GM21367 (cell line): ENCODE data around the gene TPST1.
"Not testable (repeated sequence)": the region's sequence is repeated elsewhere in the genome, so short reads cannot be mapped to it uniquely, and the experiment has no call there.

ENCODE experiments used
- ATAC-seq: cut with Tn5 transposase; IDR thresholded peaks from one replicate; pipeline ENCODE4 v1.9.1; 2021; ENCODE audit not compliant: unreplicated experiment

TPST1 gene

GRCh38 chr7:66187905-66188304, 17.2 kb upstream of the TPST1 start:
- no peak for ATAC-seq

DNA sequence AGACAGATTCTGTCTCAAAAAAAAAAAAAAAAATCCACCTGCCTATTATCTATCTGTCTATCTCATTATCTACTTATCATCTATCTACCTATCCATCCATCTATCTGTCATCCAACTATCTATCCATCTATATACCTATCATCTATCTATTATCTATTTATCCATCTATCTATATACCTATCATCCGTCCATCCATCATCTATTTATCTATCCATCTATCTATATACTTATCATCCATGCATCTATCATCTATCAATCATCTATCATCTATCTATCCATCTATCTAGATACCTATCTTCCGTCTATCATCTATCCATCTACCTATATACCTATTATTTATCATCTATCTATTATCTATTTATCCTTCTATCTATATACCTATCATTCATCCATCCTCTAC, 16.5 kb upstream of the TPST1 start:
- no peak for ATAC-seq

DNA sequence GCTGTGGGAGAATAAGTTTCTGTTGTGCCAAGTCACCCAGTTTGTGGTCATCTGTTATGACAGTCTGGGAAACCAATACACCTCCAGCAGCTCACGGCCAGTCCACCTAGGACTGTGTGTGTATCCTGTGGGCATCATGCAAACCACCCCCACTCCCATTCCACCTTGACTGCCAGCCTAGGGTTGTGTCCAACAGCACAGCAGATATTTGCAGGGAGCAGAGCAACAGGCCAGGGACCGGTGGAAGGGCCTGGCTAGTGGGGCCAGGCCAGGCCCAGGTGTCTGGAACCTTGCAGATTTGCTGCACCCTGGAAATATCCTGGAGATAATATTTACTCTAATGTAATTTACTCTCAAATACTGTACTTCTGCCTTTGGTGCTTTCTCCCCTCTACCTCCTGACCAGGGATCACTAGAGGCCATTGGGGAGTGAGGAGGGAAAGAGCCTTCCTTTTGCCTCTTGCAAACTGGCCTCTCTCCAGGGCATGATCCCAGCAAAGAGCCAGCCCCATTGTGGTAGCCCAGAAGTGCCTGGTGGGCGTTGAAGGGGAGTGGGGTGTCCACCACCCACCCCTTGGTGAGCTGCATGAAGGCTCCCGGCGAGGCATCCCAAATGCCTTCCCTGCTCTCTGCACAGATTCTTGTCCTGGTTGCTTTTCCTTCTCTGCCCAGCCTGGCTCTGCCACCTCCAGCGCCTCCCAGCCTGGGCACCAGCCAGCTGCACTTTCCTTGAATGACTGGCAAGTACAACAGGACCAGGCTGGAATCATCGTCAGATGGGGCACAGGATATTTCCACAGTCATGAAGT, 15.2 kb upstream of the TPST1 start:
- no peak for ATAC-seq

- ATAC-seq, result no peak
Observed at GRCh38 chr7:66190504-66190857, 14.7 kb upstream of the TPST1 start.

DNA sequence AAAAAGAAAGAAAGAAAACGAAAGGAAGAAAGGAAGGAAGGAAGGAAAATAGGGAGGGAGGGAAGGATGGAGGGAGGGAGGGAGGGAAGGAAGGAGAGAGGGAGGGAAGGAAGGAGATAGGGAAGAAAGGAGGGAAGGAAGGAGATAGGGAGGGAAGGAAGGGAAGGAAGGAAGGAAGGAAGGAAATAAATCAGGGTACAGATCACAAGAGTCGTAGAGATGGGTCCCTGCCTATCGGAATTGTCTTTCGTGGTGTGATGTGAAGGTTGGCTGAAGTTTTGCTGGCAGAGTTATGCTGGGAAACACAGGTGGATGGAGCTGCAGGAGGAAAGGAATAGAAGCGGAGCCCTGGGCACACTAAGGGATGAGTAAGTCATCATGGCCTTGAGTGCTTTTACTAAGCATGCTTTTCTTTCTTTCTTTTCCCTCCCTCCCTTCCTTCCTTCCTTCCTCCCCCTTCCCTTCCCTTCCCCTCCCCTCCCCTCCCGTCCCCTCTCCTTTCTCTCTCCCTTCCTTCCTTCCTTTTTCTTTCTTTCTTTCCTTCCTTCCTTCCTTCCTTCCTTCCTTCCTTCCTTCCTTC, 11.9 kb upstream of the TPST1 start:
- ATAC-seq, result no peak

GRCh38 chr7:66198469-66198868, 6.7 kb upstream of the TPST1 start:
- ATAC-seq, result no peak

DNA sequence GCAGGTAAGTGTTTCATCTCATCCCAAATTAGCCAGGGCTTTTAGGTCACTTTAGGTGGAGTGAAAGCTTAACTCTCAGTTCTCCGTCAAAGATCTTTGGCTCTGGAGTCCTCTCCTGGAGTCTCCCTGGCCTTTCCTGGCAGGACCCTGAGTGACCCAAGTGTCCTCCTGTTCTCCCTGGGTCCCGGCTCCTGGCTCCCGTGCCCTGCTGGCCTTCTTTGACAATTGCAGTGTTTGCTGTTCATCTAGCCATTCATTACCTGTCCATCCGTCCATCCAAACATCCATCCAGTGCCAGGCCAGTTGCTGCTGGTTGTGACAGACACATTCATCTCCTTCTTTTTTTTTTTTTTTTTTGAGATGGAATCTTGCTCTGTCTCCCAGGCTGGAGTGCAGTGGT, 6.2 kb upstream of the TPST1 start:
- ATAC-seq, result no peak

- no peak for ATAC-seq
Observed at GRCh38 chr7:66202441-66202840, 2.7 kb upstream of the TPST1 start.

GRCh38 chr7:66205741-66206090, 582 bp downstream of the TPST1 start:
- no peak for ATAC-seq

DNA sequence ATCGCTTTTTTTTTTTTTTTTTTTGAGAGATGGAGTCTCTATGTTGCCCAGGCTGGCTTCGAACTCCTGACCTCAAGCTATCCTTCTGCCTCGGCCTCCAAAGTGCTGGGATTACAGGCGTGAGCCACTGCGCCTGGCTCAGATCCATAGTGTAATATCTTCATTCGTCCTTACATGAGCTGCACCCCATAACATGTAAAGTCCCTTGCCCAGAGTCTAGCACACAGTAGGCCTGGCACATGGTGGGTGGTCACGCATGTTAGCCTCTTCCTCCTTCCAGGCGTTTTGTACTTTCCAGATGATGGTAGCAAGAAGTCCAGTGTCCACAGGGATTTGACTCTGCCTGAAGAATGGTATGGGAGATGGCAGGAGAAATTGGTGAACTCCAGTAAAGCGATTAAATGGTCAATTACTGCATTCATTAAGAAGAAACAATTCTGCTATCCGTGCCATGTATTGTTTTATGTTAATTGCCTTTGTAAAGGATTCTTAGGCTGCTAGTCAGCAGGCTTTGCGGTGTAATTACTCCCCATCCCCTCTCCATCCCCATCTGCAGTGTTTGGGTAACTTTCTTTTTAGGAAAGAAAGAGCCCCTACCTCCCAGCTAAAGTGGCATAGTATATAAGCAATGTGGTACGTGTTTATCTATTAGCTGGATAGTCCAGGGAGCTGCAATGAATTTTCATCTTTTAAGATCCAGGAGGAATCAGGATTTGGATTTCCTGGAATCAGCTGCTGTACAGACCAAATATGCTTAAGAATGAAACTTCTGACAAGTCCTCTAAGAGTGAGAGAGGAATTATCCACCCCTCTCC, 1.2 kb downstream of the TPST1 start:
- no peak for ATAC-seq

- ATAC-seq, result no peak
Observed at GRCh38 chr7:66206934-66207240, 1.8 kb downstream of the TPST1 start.

DNA sequence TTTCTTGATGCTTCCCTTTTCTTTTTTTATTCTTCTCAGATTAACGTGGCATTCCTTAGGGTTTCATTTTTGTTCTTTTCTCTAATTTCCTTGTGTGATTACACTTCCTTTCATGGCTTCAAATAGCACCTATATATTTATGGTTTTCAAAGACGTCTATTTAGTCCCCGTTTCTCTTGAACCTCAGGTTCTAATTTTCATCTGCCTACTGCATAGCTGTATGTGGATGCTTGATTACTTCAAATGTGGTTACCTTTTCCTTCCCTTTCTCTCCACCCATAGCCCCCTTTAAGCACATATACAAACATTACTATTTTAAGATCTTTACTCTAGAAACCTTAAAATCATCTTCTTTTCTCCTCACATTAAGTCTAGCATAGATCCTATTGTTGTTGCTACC, 2.4 kb downstream of the TPST1 start:
- no peak for ATAC-seq

- no peak for ATAC-seq
Observed at GRCh38 chr7:66211429-66211828, 6.3 kb downstream of the TPST1 start.

GRCh38 chr7:66213637-66214036, 8.5 kb downstream of the TPST1 start:
- ATAC-seq, result no peak

DNA sequence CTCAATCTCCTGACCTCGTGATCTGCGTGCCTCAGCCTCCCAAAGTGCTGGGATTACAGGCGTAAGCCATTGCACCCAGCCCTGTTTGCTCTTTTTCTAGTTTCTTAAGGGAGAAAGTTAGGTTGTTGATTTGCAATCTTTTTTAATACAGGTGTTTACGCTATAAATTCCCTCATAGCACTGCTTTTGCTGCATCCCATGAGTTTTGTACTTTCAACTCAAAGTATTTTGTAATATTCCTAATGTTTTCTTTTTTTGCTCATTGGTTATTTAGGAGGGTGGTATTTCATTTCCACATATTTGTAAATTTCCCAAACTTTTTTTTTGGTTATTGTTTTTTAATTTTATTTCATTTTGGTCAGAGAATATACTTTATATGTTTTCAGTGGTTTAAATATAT, 11.6 kb downstream of the TPST1 start:
- no peak for ATAC-seq

GRCh38 chr7:66219805-66220204, 14.7 kb downstream of the TPST1 start:
- no peak for ATAC-seq

GRCh38 chr7:66221442-66221841, 16.3 kb downstream of the TPST1 start:
- ATAC-seq, result no peak

DNA sequence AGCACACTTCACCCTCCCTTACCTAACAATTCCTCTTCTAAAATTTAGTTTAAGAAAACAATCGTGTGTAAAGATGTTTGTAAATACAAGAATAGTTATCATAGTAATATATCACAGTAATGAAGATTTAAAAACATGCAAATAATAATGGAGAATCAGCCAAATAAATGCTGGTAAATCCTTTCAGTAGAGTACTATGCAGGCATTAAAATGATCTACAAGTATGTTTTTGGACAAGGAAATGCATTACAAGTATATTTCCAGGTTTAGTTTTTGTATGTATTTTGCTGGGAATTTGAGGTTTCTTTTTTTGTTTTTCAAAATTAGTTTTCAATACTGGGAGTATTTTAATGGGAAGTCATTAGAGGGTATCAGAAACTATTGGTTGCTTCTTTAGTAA, 22.7 kb downstream of the TPST1 start:
- ATAC-seq, result no peak

DNA sequence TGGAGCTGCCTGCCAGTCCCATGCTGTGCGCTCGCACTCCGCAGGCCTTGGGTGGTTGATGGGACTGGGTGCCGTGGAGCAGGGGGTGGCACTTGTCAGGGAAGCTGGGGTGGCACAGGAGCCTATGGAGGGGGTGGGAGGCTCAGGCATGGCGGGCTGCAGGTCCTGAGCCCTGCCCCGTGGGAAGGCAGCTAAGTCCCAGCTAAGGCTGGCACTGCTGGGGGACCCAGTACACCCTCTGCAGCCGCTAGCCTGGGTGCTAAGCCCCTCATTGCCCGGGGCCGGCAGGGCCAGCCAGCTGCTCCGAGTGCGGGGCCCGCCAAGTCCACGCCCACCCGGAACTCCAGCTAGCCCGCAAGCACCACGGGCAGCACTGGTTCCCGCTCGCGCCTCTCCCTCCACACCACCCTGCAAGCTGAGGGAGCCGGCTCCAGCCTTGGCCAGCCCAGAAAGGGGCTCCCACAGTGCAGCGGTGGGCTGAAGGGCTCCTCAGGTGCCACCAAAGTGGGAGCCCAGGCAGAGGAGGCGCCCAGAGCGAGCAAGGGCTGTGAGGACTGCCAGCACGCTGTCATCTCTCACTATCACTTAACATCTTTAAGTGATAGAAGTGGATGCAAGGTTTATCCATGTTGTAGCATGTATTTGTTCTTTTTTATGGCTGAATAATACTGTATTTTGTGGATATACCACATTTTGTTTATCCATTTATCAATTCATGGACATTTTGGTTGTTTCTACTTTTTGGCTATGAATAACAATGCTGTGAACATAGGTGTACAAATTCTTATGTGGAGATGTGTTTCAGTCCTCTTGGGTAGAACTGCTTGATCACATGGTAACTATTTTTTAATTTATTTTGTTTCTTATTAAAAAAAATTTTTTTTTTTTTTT, 26.4 kb downstream of the TPST1 start:
- not testable (repeated sequence) for ATAC-seq

DNA sequence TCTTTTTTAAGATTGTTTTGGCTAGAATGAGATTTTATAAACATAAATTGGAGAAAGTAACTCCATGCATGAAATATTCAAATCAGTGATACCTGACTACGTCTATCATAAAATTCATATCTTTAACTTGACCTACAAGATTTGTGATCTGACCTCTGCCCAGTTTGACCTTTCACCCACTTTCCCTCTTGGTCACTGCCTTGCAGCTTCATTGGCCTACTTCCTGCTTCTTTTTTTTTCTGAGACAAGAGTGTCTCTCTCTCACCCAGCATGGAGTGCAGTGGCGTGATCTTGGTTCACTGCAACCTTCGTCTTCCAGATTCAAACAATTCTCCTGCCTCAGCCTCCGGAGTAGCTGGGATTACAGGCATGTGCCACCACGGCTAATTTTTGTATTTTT, 28.5 kb downstream of the TPST1 start:
- no peak for ATAC-seq

DNA sequence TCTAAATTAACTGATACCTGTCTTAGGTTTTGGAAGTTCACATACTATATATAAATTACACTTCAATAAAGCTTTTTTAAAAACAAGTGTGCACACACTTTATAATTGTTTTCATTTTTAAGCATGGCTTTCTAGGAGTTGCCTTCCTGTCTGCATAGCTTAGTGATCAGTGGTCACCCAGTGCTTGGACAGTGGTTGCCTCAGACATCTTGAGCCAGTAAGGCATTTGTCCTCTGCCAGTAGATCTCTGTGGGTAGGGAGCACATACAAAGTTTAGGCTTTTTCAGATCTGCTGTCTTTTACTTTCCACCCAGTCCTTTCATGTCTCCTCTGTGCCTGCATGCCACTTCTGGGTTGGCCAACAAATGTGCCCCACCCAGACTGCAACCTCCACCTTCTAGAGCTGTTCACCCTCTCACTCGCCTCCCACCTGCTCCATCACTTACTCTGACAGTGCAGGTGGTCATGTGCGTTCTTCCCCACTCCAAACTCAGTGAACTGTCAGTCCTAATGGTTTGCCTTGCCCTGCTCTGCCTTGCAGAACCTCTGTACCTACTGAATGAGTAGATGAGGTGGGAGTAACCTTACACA, 31.7 kb downstream of the TPST1 start:
- no peak for ATAC-seq
